Measurements from ENCODE around the gene TOB2. TPM values are rescaled to one million over a fixed set of nuclear protein-coding genes. Genes with fewer than 3 reads are reported as not detected.
"Not testable (repeated sequence)": the region's sequence is repeated elsewhere in the genome, so short reads cannot be mapped to it uniquely, and the experiment has no call there.

The TOB2 gene
- polyA plus RNA-seq, 1 of the 3 experiments (the other 2 are of a cell fraction): 8.3 TPM

- TF ChIP-seq CHD2 (IDR thresholded peaks at IDR 0.05; ENCODE audit: low read length, partially characterized antibody) (no peak), EZH2phosphoT487 (IDR thresholded peaks at IDR 0.05; ENCODE audit: borderline replicate concordance, low read depth) (no peak), FOSL2 (IDR thresholded peaks at IDR 0.05; ENCODE audit: borderline replicate concordance, low read depth) (no peak; the same call in 1 of the 2 replicates), USF2 (IDR thresholded peaks at IDR 0.05; ENCODE audit: borderline replicate concordance, low read depth, low read length) (no peak), TAF1 (IDR thresholded peaks at IDR 0.05; ENCODE audit: borderline replicate concordance, low read depth, low read length) (no peak), REST (IDR thresholded peaks at IDR 0.05; ENCODE audit: low read depth, low read length) (no peak), FOXJ3 (CRISPR knock-in tag; IDR thresholded peaks at IDR 0.05) (no peak), USF1 (IDR thresholded peaks at IDR 0.05; ENCODE audit: borderline replicate concordance, low read depth) (no peak), NFIC (IDR thresholded peaks at IDR 0.05; ENCODE audit: borderline replicate concordance) (no peak), JUND (IDR thresholded peaks at IDR 0.05) (no peak), RAD21 (IDR thresholded peaks at IDR 0.05; ENCODE audit: low read length) (peak; percentile 80)
These were observed 42.9 kb downstream of the TOB2 start (continued) for GRCh38 chr22:41403532-41404318.

GRCh38 chr22:41402851-41403250 lies 43.8 kb downstream of the TOB2 start:
- WGBS (ENCODE audit: low lambda C conversion rate): 99% methylated on average over 7 of the region's 14 CpGs
- ChIA-PET CTCF (interaction anchor here (1.1 to 5.7 kb wide), 9 partner anchors 21 to 218 kb away, joined by 3 to 69 read pairs (median 6); partner anchors contain the start of genes DESI1, TEF and XRCC6), POLR2A (interaction anchor here (1.5 to 3.0 kb wide), 4 partner anchors 21 to 114 kb away, joined by 4 to 15 read pairs (median 7); partner anchors contain the start of genes ACO2, PHF5A, TEF and TOB2)
- peaks cover 10 to 16% of the 10 kb centered on the region in 2 experiments; a peak in 2 of 4 replicates for H3K4me1 ChIP-seq (ENCODE audit: control insufficient read depth in 1 of 2, insufficient read depth in 2 of 2, low read depth in 1 of 2, low read length in 1 of 2)
- H3K36me3 ChIP-seq (replicated peaks in 1 of 2; ENCODE audit: control insufficient read depth in 1 of 2, insufficient read depth in 2 of 2, low read length in 1 of 2); DNase-seq; H3K4me2 ChIP-seq; H3K4me3 ChIP-seq (ENCODE audit: low read depth in 2 of 2, low read length in 1 of 2); H3K9ac ChIP-seq; H3K9me2 ChIP-seq; H4K20me1 ChIP-seq (ENCODE audit: insufficient read depth); H2AFZ ChIP-seq (ENCODE audit: low read depth); H3F3A ChIP-seq (replicated peaks; ENCODE audit: insufficient read depth); H3K79me2 ChIP-seq (ENCODE audit: insufficient read depth); H3K9me3 ChIP-seq; H3K27me3 ChIP-seq (ENCODE audit: insufficient read depth): not testable (repeated sequence)
- peak overlapping the region in 1 of 2 experiments; percentile 23; a peak in 2 of 4 replicates for H3K27ac ChIP-seq (ENCODE audit: low read depth in 2 of 2, low read length in 1 of 2)
